NCI-H128 (cell line): ENCODE results near the gene PPP1CA.
A peak's percentile ranks its signal among the peaks of the same experiment; 100 is the strongest.

Experiments
- DNase-seq: peaks from one replicate; lab custom pipeline; 2025; ENCODE audit not compliant: unreplicated experiment; lab: John Stamatoyannopoulos, UW

The PPP1CA gene

GRCh38 chr11:67401495-67402191, at the start of gene PPP1CA:
PPP1CA (minus strand) TSS chr11:67401858; CDS start chr11:67401782, 76 bp downstream.
- peak; percentile 78 for DNase-seq

GRCh38 chr11:67450796-67451657, 49.4 kb upstream of the PPP1CA start:
- no peak for DNase-seq

- DNase-seq, result no peak
Observed at GRCh38 chr11:67449116-67449844, 47.6 kb upstream of the PPP1CA start.

- no peak for DNase-seq
Observed at GRCh38 chr11:67448220-67448609, 46.6 kb upstream of the PPP1CA start.

GRCh38 chr11:67445515-67445914, 43.9 kb upstream of the PPP1CA start:
- no peak for DNase-seq

- no peak for DNase-seq
Observed at GRCh38 chr11:67442504-67443404, 41.1 kb upstream of the PPP1CA start.

GRCh38 chr11:67441731-67442351, 40.2 kb upstream of the PPP1CA start:
- no peak for DNase-seq

- DNase-seq, result no peak
Observed at GRCh38 chr11:67441098-67441563, 39.5 kb upstream of the PPP1CA start.

GRCh38 chr11:67440229-67441097, 38.8 kb upstream of the PPP1CA start:
- DNase-seq, result no peak

GRCh38 chr11:67439321-67440228, 37.9 kb upstream of the PPP1CA start:
- DNase-seq, result no peak

- DNase-seq, result no peak
Observed at GRCh38 chr11:67438158-67438902, 36.7 kb upstream of the PPP1CA start.

GRCh38 chr11:67437809-67438157, 36.1 kb upstream of the PPP1CA start:
- DNase-seq, result no peak

GRCh38 chr11:67437082-67437808, 35.6 kb upstream of the PPP1CA start, which contains the start of gene PTPRCAP:
PTPRCAP (minus strand) TSS chr11:67437682; CDS start chr11:67437619, 63 bp downstream.
- DNase-seq, result no peak

GRCh38 chr11:67436459-67437081, 34.9 kb upstream of the PPP1CA start:
- DNase-seq, result no peak

- no peak for DNase-seq
Observed at GRCh38 chr11:67435727-67436458, 34.2 kb upstream of the PPP1CA start.
